ENCODE measurements around the gene KRT7.

Gene KRT7

GRCh38 chr12:52213564-52214420, 19.3 kb upstream of the KRT7 start:
- H3K27me3 ChIP-seq = no peaks in the 10 kb centered on the region
- no peak overlapping the region for H3K4me3 ChIP-seq (ENCODE audit: low read depth, low read length)
- DNase-seq = peak; percentile 90
- H3K36me3 ChIP-seq = no peaks in the 10 kb centered on the region
- peak; percentile 99 for TF ChIP-seq CTCF (IDR thresholded peaks at IDR 0.05; ENCODE audit: low read depth, low read length)
- no peaks in the 10 kb centered on the region for H3K9me3 ChIP-seq
- peaks cover 44% of the 10 kb centered on the region for H3K4me1 ChIP-seq

- peaks cover 42% of the 10 kb centered on the region for H3K4me1 ChIP-seq
Observed at GRCh38 chr12:52214421-52214802, 18.6 kb upstream of the KRT7 start.

GRCh38 chr12:52215587-52216031, 17.4 kb upstream of the KRT7 start:
- Histone ChIP-seq H3K9me3 (no peaks in the 10 kb centered on the region), H3K4me3 (ENCODE audit: low read depth, low read length) (no peak overlapping the region), H3K4me1 (peaks cover 42% of the 10 kb centered on the region), H3K27me3 (no peaks in the 10 kb centered on the region), H3K36me3 (no peaks in the 10 kb centered on the region)
- peak; percentile 80 for DNase-seq
- no peak for TF ChIP-seq CTCF (IDR thresholded peaks at IDR 0.05; ENCODE audit: low read depth, low read length)

More at GRCh38 chr12:52214421-52214802, 18.6 kb upstream of the KRT7 start:
- peak; percentile 63 for TF ChIP-seq CTCF (IDR thresholded peaks at IDR 0.05; ENCODE audit: low read depth, low read length)
- H3K4me3 ChIP-seq (ENCODE audit: low read depth, low read length) = no peak overlapping the region
- peak; percentile 46 for DNase-seq
- H3K9me3 ChIP-seq = no peaks in the 10 kb centered on the region
- no peaks in the 10 kb centered on the region for H3K27me3 ChIP-seq
- H3K36me3 ChIP-seq = no peaks in the 10 kb centered on the region

- H3K36me3 ChIP-seq = no peaks in the 10 kb centered on the region
- no peak for DNase-seq
- H3K9me3 ChIP-seq = no peaks in the 10 kb centered on the region
- H3K27me3 ChIP-seq = no peaks in the 10 kb centered on the region
- H3K4me3 ChIP-seq (ENCODE audit: low read depth, low read length) = no peak overlapping the region
- no peak for TF ChIP-seq CTCF (IDR thresholded peaks at IDR 0.05; ENCODE audit: low read depth, low read length)
- peaks cover 42% of the 10 kb centered on the region for H3K4me1 ChIP-seq
Observed at GRCh38 chr12:52216100-52216499, 16.9 kb upstream of the KRT7 start.

GRCh38 chr12:52216807-52217206, 16.2 kb upstream of the KRT7 start:
- peaks cover 42% of the 10 kb centered on the region for H3K4me1 ChIP-seq
- H3K9me3 ChIP-seq = no peaks in the 10 kb centered on the region
- H3K27me3 ChIP-seq = no peaks in the 10 kb centered on the region
- no peak overlapping the region for H3K4me3 ChIP-seq (ENCODE audit: low read depth, low read length)
- 0 out of 2 replicates have a peak, but pooled peaks have one; percentile 26 for TF ChIP-seq CTCF (IDR thresholded peaks at IDR 0.05; ENCODE audit: low read depth, low read length)
- no peaks in the 10 kb centered on the region for H3K36me3 ChIP-seq
- peak; percentile 33 for DNase-seq

- H3K27me3 ChIP-seq = no peaks in the 10 kb centered on the region
- H3K9me3 ChIP-seq = no peaks in the 10 kb centered on the region
- DNase-seq = peak; percentile 61
- no peak for TF ChIP-seq CTCF (IDR thresholded peaks at IDR 0.05; ENCODE audit: low read depth, low read length)
- no peaks in the 10 kb centered on the region for H3K36me3 ChIP-seq
- peaks cover 42% of the 10 kb centered on the region for H3K4me1 ChIP-seq
- H3K4me3 ChIP-seq (ENCODE audit: low read depth, low read length) = no peak overlapping the region
Observed at GRCh38 chr12:52217223-52217622, 15.8 kb upstream of the KRT7 start.
